Stomach (tissue), 4 donors: ENCODE data around the gene ARHGAP4.

Source experiments
- CTCF ChIP-seq, 7 experiments: fragments of 450-650 bp in 4 of 7; fragments of 200-600 bp in 3 of 7; sonication (generic) in 3 of 7; IDR thresholded peaks; one replicate each; pipeline ENCODE4 v1.5.1; 2016 to 2019; ENCODE audit warnings: antibody characterized with exemption in 7 of 7, control low read depth in 2 of 7, mild to moderate bottlenecking in 1 of 7
- POLR2A ChIP-seq, 4 donors: fragments of 450-650 bp; IDR thresholded peaks; one replicate each; pipeline ENCODE4 v1.6.1; 2016; ENCODE audit warnings: antibody characterized with exemption in 4 of 4, control low read depth in 2 of 4, mild to moderate bottlenecking in 1 of 4, moderate library complexity in 1 of 4

- TF ChIP-seq CTCF (IDR thresholded peaks at IDR 0.05) (no peak), POLR2A (IDR thresholded peaks at IDR 0.05) (no peak)
These were observed 46.2 kb downstream of the ARHGAP4 start for GRCh38 chrX:153879741-153880439.
